ENCODE results near the gene KLK15. TPM values are rescaled to one million over a fixed set of nuclear protein-coding genes. Genes with fewer than 3 reads are reported as not detected.

The KLK15 gene
- total and polyA plus RNA-seq, 10 of the 15 experiments (the other 5 are each of a cell fraction or from before 2014, with no cell fraction given) = 0.04 to 0.08 TPM; not detected in 8

DNA sequence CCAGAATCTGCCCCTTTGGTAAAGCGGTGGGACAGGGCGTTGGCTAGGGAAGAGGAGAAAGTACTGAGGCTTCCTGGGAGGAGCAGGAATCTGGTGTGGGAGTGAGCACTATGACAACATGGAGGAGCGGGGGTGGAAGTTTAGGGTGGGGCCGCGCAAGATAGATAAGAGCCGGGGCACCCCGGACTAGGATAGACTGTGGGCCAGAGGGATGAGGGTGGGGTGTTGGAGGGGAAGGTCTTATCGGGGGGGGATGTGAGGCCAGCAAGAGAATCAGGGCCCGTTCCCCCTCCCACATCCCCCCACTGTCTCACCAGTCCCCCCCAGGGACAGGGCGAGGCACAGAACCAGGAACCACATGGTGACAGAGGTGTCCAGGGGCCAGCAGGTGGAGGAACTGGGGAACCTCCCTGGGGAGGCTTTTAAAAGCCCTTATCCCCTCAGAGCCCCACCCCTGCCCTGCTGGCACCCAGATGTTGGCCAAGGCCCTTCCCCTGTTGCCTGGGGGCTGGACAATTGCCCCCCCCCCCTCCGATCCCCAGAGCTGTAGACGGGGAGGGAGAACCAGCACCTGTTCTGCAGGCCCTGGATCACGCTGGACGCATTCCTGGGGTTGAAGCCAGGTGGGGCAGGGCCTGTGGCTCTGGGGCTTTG, 9.9 kb downstream of the KLK15 start, which contains the start of gene KLK1:
Gene KLK1 (minus strand): TSS at position 399 of the 654 bp plus-strand sequence. CDS start 39 bp downstream, at position 360.
- Histone ChIP-seq H3K4me1 (ENCODE audit: control insufficient read depth, insufficient read depth, low read length) (peaks cover 24% of the 10 kb centered on the region), H3K4me3 (no peak within 1 kb of the TSS), H3K27ac (ENCODE audit: control insufficient read depth, insufficient read depth) (no peak within 1 kb of the TSS), H3K9ac (ENCODE audit: control insufficient read depth, insufficient read depth, low read length) (no peak within 1 kb of the TSS), H3K36me3 (ENCODE audit: control insufficient read depth in 2 of 2, insufficient read depth in 2 of 2, low read length in 1 of 2) (no peaks in the 10 kb centered on the region), H3K79me2 (ENCODE audit: control insufficient read depth, insufficient read depth, low read length) (peaks cover 4% of the 10 kb centered on the region), H2AFZ (ENCODE audit: control insufficient read depth, low read depth, low read length) (no peak within 1 kb of the TSS), H3K4me2 (ENCODE audit: control insufficient read depth, insufficient read depth) (no peak within 1 kb of the TSS), H4K20me1 (ENCODE audit: control insufficient read depth, insufficient read depth) (no peaks in the 10 kb centered on the region), H3K27me3 (replicated peaks in 1 of 2; ENCODE audit: control insufficient read depth in 2 of 2, insufficient read depth in 2 of 2, low read length in 1 of 2) (no peaks in the 10 kb centered on the region), H3K9me3 (replicated peaks; ENCODE audit: control insufficient read depth, insufficient read depth, low read length) (no peaks in the 10 kb centered on the region)
- ATAC-seq = no peak
- TF ChIP-seq POU2F2 (IDR thresholded peaks at IDR 0.05; ENCODE audit: borderline replicate concordance, low read depth, low read length) (no peak), HCFC1 (IDR thresholded peaks at IDR 0.05; ENCODE audit: low read length) (no peak), SMAD1 (IDR thresholded peaks at IDR 0.05; ENCODE audit: low read depth, partially characterized antibody) (no peak), PKNOX1 (IDR thresholded peaks at IDR 0.05) (no peak)
- CTCF ChIA-PET = interaction anchor here (1.3 kb wide), 1 partner anchor 82 kb away, joined by 3 read pairs; no protein-coding TSS in a partner anchor
- BruUV-seq (replicated peaks) = no TSS peak
- RAD21 ChIA-PET (ENCODE audit: unreplicated experiment) = no interaction called here
- POLR2A ChIA-PET = no interaction called here
- FAIRE-seq = no peak
- SMC1A ChIA-PET (ENCODE audit: uncharacterized antibody, unreplicated experiment) = no interaction called here
- in situ Hi-C loops (cut with MboI) (no loop called here), intact Hi-C loops (cut with micrococcal nuclease; ENCODE audit: unreplicated experiment) (no loop called here)
- 37% methylated on average over 9 of the region's 14 CpGs for WGBS (ENCODE audit: insufficient coverage, insufficient replicate concordance, low lambda C conversion rate, missing lambda C conversion rate)
- no peak for DNase-seq (ENCODE audit: low read depth, low spot score)

GRCh38 chr19:50822661-50823208, 10.6 kb downstream of the KLK15 start:
- Histone ChIP-seq H3K36me3 (ENCODE audit: control insufficient read depth in 2 of 2, insufficient read depth in 2 of 2, low read length in 1 of 2) (no peaks in the 10 kb centered on the region), H2AFZ (ENCODE audit: control insufficient read depth, low read depth, low read length) (no peak overlapping the region), H3K4me1 (ENCODE audit: control insufficient read depth, insufficient read depth, low read length) (peaks cover 27% of the 10 kb centered on the region), H3K9me3 (replicated peaks; ENCODE audit: control insufficient read depth, insufficient read depth, low read length) (no peaks in the 10 kb centered on the region), H3K4me2 (ENCODE audit: control insufficient read depth, insufficient read depth) (no peak overlapping the region), H3K27me3 (replicated peaks in 1 of 2; ENCODE audit: control insufficient read depth in 2 of 2, insufficient read depth in 2 of 2, low read length in 1 of 2) (no peaks in the 10 kb centered on the region), H3K27ac (ENCODE audit: control insufficient read depth, insufficient read depth) (no peak overlapping the region), H3K79me2 (ENCODE audit: control insufficient read depth, insufficient read depth, low read length) (peaks cover 4% of the 10 kb centered on the region), H4K20me1 (ENCODE audit: control insufficient read depth, insufficient read depth) (no peaks in the 10 kb centered on the region), H3K4me3 (no peak overlapping the region), H3K9ac (ENCODE audit: control insufficient read depth, insufficient read depth, low read length) (no peak overlapping the region)
- ATAC-seq (no peak), DNase-seq (ENCODE audit: low read depth, low spot score) (no peak), FAIRE-seq (no peak)
- BruUV-seq (replicated peaks) = no TSS peak
- in situ Hi-C loops (cut with MboI) = no loop called here
- intact Hi-C loops (cut with micrococcal nuclease; ENCODE audit: unreplicated experiment) = no loop called here
- 78% methylated on average over 7 of the region's 7 CpGs for WGBS (ENCODE audit: insufficient coverage, insufficient replicate concordance, low lambda C conversion rate, missing lambda C conversion rate)
- POLR2A ChIA-PET = no interaction called here
- SMC1A ChIA-PET (ENCODE audit: uncharacterized antibody, unreplicated experiment) = no interaction called here
- RAD21 ChIA-PET (ENCODE audit: unreplicated experiment) = no interaction called here
- CTCF ChIA-PET = interaction anchor here (1.3 kb wide), 1 partner anchor 83 kb away, joined by 3 read pairs; no protein-coding TSS in a partner anchor
- TF ChIP-seq MYC (IDR thresholded peaks at IDR 0.05; ENCODE audit: insufficient read depth, insufficient read length, insufficient replicate concordance, low read length, severe bottlenecking) (no peak), CEBPB (IDR thresholded peaks at IDR 0.05; ENCODE audit: borderline replicate concordance in 1 of 2, low read depth in 2 of 2, low read length in 2 of 2) (no peak), STAT3 (IDR thresholded peaks at IDR 0.05; ENCODE audit: low read depth, low read length) (no peak), ATF2 (IDR thresholded peaks at IDR 0.05; ENCODE audit: low read length) (no peak), ZBTB33 (IDR thresholded peaks at IDR 0.05) (no peak)
